ENCODE measurements around the gene RAMACL. TPM values are rescaled to one million over a fixed set of nuclear protein-coding genes. Genes with fewer than 3 reads are reported as not detected.
A peak's percentile ranks its signal among the peaks of the same experiment; 100 is the strongest.

Gene RAMACL
- total and polyA plus RNA-seq, 2 of the 4 experiments (the other 2 are of a cell fraction) = 0.46 to 0.90 TPM

DNA sequence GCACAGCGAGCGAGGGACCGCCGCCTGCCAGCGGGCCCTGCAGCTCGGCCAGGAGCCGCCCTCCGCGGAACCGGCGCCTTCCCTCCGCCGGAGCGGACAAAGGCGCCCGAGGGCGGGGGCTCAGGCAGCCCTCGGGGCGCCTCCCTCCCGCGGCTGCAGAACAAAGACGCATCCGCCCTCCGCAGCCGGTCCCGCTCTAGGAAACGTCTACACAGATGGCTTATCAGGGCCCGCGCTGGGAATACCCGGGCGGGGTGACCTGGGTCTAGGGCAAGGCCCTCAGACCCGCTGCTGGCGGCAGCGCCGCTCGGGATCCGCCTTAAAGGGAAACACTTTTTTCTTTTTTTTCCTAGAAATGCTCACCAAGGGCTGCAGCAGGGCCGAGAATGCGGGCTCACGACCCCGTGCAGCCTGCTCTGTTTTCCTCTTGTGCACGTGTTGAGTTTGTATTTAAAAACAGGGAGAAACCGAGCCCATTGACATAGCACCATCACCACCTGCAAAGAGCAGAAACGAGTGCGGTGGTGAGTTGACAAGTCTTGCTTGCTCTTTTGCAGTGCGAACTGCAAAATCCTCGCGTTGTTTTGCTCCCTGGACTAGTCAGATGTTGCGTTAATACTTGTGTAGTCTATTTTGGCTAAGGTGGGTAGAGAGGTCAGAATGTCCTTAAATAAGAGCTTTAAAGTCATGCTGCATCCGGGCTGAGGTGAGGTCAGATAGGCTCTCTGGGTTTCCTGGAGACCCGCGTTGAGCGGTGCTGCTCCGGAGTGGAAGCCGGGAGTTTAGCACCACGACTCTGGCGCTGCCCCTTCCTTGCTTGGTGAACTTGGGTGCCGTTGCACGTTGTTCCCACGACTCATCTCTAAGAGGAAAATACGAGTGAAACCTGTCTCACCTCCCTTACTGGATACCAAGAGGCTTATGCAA lies 41.7 kb upstream of the RAMACL start:
- H3K4me3 ChIP-seq (ENCODE audit: insufficient read depth, low read depth, low read length) = peak overlapping the region; percentile 78
- DNase-seq = peak; percentile 55
- H2BK15ac ChIP-seq (ENCODE audit: low read depth, low read length) = no peak overlapping the region
- H3K23ac ChIP-seq (ENCODE audit: low read depth, low read length) = peak overlapping the region; percentile 77
- H2AK5ac ChIP-seq (ENCODE audit: low read depth, low read length) = 0 out of 2 replicates have a peak overlapping the region, but pooled peaks have one; percentile 29
- in situ Hi-C loops (cut with MboI; ENCODE audit: low sequenced_read_pairs) = loop anchor here (5.0 to 25.0 kb wide), 2 partner anchors 66 to 359 kb away; partner anchors contain the start of gene CEP43
- dilution Hi-C loops (cut with HindIII; ENCODE audit: low sequenced_read_pairs, unreplicated experiment) = no loop called here
- H2AFZ ChIP-seq (replicated peaks; ENCODE audit: low read length, poor library complexity) = peak overlapping the region; percentile 91
- no peaks in the 10 kb centered on the region; the same call in 1 of the 2 replicates for H4K20me1 ChIP-seq (ENCODE audit: insufficient read depth, low read length)
- no peaks in the 10 kb centered on the region for H3K36me3 ChIP-seq (ENCODE audit: control insufficient read depth, insufficient read depth, low read length)
- H2BK5ac ChIP-seq (ENCODE audit: low read depth, low read length, poor library complexity, severe bottlenecking) = peak overlapping the region; percentile 87
- peak overlapping the region; percentile 3 to 77; a peak in 2 of 4 replicates for H4K8ac ChIP-seq (ENCODE audit: low read depth in 2 of 2, low read length in 2 of 2)
- peak overlapping the region; percentile 86 for H3K18ac ChIP-seq (ENCODE audit: low read depth, low read length)
- H2BK20ac ChIP-seq (ENCODE audit: low read depth, low read length) = no peak overlapping the region
- intact Hi-C loops (cut with micrococcal nuclease) = loop anchor here (1.0 to 5.0 kb wide), 5 partner anchors 33 to 369 kb away; partner anchors contain the start of gene CEP43
- peaks cover 16% of the 10 kb centered on the region for H3K9me1 ChIP-seq (ENCODE audit: insufficient read depth, low read length)
- peak overlapping the region; percentile 82 for H3K4ac ChIP-seq (ENCODE audit: low read depth, low read length)
- ATAC-seq (ENCODE audit: low read depth) = peak; percentile 16
- H3K27ac ChIP-seq (ENCODE audit: insufficient read depth, low read length) = peak overlapping the region; percentile 94
- WGBS, 2 experiments (ENCODE audit: extremely low coverage in 2 of 2, insufficient read length in 1 of 2) = 0% methylated on average over 7 of the region's 61 CpGs; no CpG with 5 or more reads in 1 of the 2 experiments
- H2BK120ac ChIP-seq (ENCODE audit: low read depth, low read length) = peak overlapping the region; percentile 72
- peak overlapping the region; percentile 65 for H2AK9ac ChIP-seq (replicated peaks; ENCODE audit: low read depth, low read length, poor library complexity)
- H4K91ac ChIP-seq (ENCODE audit: insufficient read depth, low read depth, low read length) = peak overlapping the region; percentile 83
- H3K14ac ChIP-seq (replicated peaks; ENCODE audit: low read depth, low read length) = peak overlapping the region; percentile 91
- H3K9me3 ChIP-seq (ENCODE audit: control insufficient read depth, insufficient read depth, low read length) = no peaks in the 10 kb centered on the region
- CTCF ChIA-PET = interaction anchor here (0.6 to 1.1 kb wide), 2 partner anchors 113 to 381 kb away, joined by 3 to 4 read pairs; no protein-coding TSS in a partner anchor
- H3K56ac ChIP-seq (ENCODE audit: extremely low read depth, insufficient read depth, low read length) = peak overlapping the region; percentile 84
- BruUV-seq (replicated peaks) = no TSS peak
- H3K9ac ChIP-seq (ENCODE audit: low read depth, low read length) = peak overlapping the region; percentile 90
- H3K4me1 ChIP-seq (ENCODE audit: control insufficient read depth, insufficient read depth, low read length) = peaks cover 17% of the 10 kb centered on the region
- peak overlapping the region; percentile 5; the same call in 1 of the 2 replicates for H4K5ac ChIP-seq (ENCODE audit: low read depth, low read length)
- POLR2A ChIA-PET (ENCODE audit: unreplicated experiment) = no interaction called here
- H3K27me3 ChIP-seq (ENCODE audit: control insufficient read depth, insufficient read depth, low read length) = no peaks in the 10 kb centered on the region
- H3K4me2 ChIP-seq (ENCODE audit: low read depth, low read length) = peak overlapping the region; percentile 90
- H3K79me1 ChIP-seq (ENCODE audit: low read depth in 1 of 2, low read length in 2 of 2) = peaks cover 5 to 25% of the 10 kb centered on the region in 2 experiments; a peak in 3 of 4 replicates
- peak; percentile 13; the same call in 1 of the 2 replicates for TF ChIP-seq CEBPB (IDR thresholded peaks at IDR 0.05; ENCODE audit: low read depth, low read length)
- TF ChIP-seq NFE2L2 (IDR thresholded peaks at IDR 0.05; ENCODE audit: low read depth, low read length) = no peak
- TF ChIP-seq, protein P1, sequence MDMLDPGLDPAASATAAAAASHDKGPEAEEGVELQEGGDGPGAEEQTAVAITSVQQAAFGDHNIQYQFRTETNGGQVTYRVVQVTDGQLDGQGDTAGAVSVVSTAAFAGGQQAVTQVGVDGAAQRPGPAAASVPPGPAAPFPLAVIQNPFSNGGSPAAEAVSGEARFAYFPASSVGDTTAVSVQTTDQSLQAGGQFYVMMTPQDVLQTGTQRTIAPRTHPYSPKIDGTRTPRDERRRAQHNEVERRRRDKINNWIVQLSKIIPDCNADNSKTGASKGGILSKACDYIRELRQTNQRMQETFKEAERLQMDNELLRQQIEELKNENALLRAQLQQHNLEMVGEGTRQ (IDR thresholded peaks at IDR 0.05; ENCODE audit: low read depth, low read length) = no peak
- no peak for TF ChIP-seq RFX5 (IDR thresholded peaks at IDR 0.05; ENCODE audit: low read depth, low read length)
- no peak for TF ChIP-seq CHD1 (IDR thresholded peaks at IDR 0.05; ENCODE audit: low read depth, low read length)
- TF ChIP-seq, protein P2, sequence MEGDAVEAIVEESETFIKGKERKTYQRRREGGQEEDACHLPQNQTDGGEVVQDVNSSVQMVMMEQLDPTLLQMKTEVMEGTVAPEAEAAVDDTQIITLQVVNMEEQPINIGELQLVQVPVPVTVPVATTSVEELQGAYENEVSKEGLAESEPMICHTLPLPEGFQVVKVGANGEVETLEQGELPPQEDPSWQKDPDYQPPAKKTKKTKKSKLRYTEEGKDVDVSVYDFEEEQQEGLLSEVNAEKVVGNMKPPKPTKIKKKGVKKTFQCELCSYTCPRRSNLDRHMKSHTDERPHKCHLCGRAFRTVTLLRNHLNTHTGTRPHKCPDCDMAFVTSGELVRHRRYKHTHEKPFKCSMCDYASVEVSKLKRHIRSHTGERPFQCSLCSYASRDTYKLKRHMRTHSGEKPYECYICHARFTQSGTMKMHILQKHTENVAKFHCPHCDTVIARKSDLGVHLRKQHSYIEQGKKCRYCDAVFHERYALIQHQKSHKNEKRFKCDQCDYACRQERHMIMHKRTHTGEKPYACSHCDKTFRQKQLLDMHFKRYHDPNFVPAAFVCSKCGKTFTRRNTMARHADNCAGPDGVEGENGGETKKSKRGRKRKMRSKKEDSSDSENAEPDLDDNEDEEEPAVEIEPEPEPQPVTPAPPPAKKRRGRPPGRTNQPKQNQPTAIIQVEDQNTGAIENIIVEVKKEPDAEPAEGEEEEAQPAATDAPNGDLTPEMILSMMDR (conservative IDR thresholded peaks at IDR 0.05; ENCODE audit: low read depth, low read length) = no peak
- no peak for TF ChIP-seq RAD21 (IDR thresholded peaks at IDR 0.05; ENCODE audit: low read length)
- TF ChIP-seq MXI1 (IDR thresholded peaks at IDR 0.05; ENCODE audit: borderline replicate concordance, low read depth, low read length) = no peak
- no peak for TF ChIP-seq SMC3 (IDR thresholded peaks at IDR 0.05; ENCODE audit: low read depth, low read length)
- no peak for TF ChIP-seq MAFK (IDR thresholded peaks at IDR 0.05; ENCODE audit: low read depth, low read length)
- TF ChIP-seq BHLHE40 (IDR thresholded peaks at IDR 0.05; ENCODE audit: low read depth, low read length) = no peak
- TF ChIP-seq POLR2A (IDR thresholded peaks at IDR 0.05; ENCODE audit: low read depth, low read length) = peak; percentile 15
- TF ChIP-seq, protein P3, sequence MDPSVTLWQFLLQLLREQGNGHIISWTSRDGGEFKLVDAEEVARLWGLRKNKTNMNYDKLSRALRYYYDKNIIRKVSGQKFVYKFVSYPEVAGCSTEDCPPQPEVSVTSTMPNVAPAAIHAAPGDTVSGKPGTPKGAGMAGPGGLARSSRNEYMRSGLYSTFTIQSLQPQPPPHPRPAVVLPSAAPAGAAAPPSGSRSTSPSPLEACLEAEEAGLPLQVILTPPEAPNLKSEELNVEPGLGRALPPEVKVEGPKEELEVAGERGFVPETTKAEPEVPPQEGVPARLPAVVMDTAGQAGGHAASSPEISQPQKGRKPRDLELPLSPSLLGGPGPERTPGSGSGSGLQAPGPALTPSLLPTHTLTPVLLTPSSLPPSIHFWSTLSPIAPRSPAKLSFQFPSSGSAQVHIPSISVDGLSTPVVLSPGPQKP (IDR thresholded peaks at IDR 0.05; ENCODE audit: borderline replicate concordance, low read depth, low read length) = no peak

Measured in IMR-90 (cell line).